Measurements from ENCODE around the gene LDAH.

The LDAH gene

DNA sequence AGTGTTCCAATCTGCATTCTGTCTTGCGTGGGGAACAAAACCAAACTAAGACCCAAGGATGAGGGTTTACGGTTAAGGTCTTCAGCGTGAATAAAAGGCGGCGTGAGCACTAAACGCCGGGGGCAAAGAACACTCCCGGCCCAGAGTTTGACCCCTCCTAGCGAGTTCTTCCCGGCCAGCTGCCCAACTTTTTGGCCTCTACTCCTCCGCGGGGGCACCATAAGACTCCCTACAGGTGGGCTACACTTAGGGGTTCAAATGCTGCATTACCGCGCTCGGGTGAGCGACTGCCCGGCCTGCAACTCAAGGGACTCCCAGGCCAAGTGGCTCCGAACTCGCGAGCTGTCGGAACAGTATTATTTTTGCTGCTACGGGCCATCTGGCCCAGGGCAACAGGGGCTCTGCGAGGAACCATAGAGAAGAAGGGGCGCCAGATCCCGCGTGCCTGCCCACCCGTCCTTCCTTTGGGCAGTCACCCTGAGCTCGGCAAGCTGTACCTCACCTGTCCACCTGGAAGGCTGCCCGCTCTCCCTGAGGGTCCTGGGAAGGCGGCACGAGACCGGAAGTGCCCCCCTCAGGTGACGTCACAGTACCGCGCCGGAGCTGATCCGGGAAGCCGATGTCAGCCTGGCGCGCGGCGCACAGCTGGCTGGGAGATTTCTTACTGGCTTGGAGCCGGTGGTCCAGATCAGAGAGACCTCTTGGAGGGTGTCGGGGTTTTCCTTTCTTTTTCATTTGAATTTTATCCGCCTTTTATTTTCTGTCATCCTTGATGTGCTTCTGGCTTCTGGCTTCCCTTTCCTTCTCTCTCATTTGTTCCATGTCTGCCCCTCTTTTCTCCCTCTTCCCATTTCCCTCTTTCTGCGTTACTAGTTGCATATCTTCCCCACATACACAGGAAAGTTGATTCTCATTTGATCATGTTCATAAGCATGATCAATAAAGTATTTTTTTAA, at the start of gene LDAH:
TSS of gene LDAH (minus strand) at position 567 of the 956 bp plus-strand sequence. CDS start 21,638 bp downstream, outside the sequence.
- TF ChIP-seq, protein P1, sequence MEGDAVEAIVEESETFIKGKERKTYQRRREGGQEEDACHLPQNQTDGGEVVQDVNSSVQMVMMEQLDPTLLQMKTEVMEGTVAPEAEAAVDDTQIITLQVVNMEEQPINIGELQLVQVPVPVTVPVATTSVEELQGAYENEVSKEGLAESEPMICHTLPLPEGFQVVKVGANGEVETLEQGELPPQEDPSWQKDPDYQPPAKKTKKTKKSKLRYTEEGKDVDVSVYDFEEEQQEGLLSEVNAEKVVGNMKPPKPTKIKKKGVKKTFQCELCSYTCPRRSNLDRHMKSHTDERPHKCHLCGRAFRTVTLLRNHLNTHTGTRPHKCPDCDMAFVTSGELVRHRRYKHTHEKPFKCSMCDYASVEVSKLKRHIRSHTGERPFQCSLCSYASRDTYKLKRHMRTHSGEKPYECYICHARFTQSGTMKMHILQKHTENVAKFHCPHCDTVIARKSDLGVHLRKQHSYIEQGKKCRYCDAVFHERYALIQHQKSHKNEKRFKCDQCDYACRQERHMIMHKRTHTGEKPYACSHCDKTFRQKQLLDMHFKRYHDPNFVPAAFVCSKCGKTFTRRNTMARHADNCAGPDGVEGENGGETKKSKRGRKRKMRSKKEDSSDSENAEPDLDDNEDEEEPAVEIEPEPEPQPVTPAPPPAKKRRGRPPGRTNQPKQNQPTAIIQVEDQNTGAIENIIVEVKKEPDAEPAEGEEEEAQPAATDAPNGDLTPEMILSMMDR (conservative IDR thresholded peaks at IDR 0.05; ENCODE audit: low read depth, low read length), result no peak
- DNase-seq (ENCODE audit: low read depth), result peak; percentile 46
- peak within 1 kb of the TSS; percentile 92 for H3K4me3 ChIP-seq (ENCODE audit: low read length)

DNA sequence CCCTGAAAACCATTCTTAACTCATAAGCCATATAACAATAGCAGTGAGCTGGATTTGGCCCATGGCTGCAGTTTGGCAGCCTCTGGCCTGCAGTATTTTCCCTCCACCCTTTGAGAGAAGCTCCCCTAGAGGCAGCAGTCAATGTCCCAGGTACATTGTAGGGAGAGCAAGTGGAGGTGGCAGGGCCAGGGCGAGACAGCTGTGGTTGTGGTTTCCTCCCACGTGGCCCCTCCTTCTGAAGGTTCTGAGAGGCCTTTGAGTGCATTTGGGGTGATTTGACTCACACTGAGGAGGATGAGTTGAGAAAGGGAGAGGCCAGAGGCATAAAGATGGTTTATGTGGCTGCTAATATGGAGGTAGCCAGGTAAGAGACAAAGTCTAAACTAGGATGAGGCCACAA, 45.5 kb upstream of the LDAH start:
- TF ChIP-seq, protein P1 (conservative IDR thresholded peaks at IDR 0.05; ENCODE audit: low read depth, low read length), result no peak
- no peak for DNase-seq (ENCODE audit: low read depth)
- H3K4me3 ChIP-seq (ENCODE audit: low read length), result no peak overlapping the region

DNA sequence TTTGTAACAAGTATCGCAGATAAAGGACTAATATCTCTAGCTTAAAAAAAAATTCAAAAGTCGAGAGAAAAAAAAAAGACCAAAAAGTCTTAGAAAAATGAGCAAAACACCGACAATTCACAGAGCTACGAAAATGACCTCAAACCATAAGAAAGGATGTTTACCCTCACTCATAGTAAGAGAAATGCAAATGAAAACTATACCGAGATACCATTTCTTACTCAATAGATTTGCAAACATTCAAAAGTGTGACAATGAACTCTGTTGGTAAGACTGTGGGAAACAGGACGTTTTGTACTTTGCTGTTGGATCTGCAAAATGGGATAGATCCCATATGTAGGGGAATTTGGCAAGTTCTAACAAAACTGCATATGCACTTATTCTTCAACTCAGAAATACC, 39.9 kb upstream of the LDAH start:
- no peak overlapping the region for H3K4me3 ChIP-seq (ENCODE audit: low read length)
- TF ChIP-seq, protein P1 (conservative IDR thresholded peaks at IDR 0.05; ENCODE audit: low read depth, low read length), result no peak
- no peak for DNase-seq (ENCODE audit: low read depth)

DNA sequence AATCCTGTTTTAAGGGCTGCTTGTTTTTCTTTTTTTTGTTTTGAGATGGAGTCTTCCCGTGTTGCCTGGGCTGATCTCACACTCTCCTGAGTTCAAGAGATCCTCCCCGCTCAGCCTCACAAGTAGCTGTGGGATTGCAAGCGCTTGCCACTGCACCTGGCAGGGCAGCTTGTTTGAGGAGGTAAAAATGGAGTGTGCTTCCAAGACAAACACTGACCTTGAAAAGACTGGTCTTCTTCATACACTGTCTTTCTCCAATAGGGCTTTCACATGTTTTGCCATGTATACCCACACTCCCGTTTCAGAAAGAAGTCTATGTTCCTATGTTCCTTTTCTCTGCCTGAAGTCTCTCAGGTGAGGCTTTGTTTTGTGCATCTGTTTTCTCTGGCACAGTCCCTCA, 32.6 kb upstream of the LDAH start:
- no peak for DNase-seq (ENCODE audit: low read depth)
- H3K4me3 ChIP-seq (ENCODE audit: low read length), result no peak overlapping the region
- TF ChIP-seq, protein P1 (conservative IDR thresholded peaks at IDR 0.05; ENCODE audit: low read depth, low read length), result no peak

DNA sequence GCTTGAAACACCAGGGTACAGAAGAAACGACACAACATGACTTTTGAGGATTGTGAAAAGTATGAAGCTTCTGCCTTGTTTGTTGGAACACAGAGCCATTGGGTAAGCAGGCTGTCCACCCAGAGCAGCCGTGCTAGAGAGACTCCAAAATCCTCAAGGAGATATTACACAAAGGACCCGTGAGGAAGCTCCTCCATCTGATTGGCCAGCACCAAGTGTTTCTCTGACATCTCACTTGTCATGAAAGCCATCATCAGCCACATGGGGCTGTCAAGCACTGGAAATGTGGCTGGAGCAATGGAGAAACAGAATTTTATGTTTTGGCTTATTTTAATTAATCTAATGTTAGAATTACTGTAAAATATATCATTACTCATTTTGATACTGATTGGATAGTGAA, 29.8 kb upstream of the LDAH start:
- no peak for DNase-seq (ENCODE audit: low read depth)
- TF ChIP-seq, protein P1 (conservative IDR thresholded peaks at IDR 0.05; ENCODE audit: low read depth, low read length), result no peak
- no peak overlapping the region for H3K4me3 ChIP-seq (ENCODE audit: low read length)

DNA sequence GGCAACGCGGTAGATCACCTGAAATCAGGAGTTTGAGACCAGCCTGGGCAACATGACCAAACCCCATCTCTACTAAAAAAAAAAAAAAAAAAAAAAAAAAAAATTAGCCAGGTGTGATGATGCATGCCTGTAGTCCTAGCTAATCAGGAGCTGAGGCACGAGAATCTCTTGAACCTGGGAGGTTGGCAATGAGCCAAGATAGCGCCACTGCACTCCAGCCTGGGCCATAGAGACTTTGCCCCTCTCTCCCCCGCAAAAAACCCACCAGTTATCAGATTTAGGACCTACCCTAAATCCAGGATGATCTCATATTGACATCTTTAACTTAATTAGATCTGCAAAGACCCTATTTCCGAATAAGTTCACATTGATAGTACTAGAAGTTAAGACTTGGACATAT, 29.2 kb upstream of the LDAH start:
- no peak for DNase-seq (ENCODE audit: low read depth)
- H3K4me3 ChIP-seq (ENCODE audit: low read length), result no peak overlapping the region
- TF ChIP-seq, protein P1 (conservative IDR thresholded peaks at IDR 0.05; ENCODE audit: low read depth, low read length), result no peak

DNA sequence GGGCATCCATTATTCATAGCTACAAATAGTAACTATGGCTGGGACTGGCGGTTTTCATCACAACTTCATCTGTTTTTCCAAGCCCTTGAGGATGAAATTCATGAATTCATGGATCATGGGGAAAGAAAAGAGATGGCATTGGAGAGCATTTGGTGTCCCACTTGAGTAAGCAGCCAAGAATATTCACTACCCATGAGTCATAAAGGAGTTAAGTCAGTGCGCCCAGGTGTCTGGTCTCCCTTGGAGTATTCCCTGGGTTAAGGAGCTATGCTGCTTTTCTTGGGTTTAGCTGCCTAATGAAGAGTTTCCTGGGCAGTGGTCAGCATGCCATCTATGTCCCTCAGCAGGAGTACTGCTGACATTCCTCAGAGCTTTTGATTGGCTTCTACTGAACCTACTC, 21.3 kb upstream of the LDAH start:
- TF ChIP-seq, protein P1 (conservative IDR thresholded peaks at IDR 0.05; ENCODE audit: low read depth, low read length), result no peak
- H3K4me3 ChIP-seq (ENCODE audit: low read length), result no peak overlapping the region
- DNase-seq (ENCODE audit: low read depth), result no peak
